ENCODE data around the gene NUP205.

DNA sequence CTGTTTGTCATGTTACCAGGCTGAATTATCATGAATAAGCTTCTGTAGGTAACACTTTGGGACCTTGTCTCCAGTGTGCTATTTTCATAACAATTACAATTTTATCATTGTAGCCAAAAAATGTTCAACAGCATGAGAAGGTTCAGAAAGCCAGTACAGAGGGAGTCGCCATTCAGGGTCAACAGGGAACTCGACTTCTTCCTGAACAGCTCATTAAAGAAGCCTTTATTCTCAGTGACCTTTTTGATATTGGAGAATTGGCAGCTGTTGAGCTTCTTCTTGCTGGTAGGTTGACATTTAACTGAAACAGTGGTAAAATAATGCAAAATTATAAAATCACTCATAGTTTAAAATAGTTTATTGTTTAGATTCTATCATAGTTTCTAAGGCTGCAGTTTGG lies 15.8 kb downstream of the NUP205 start:
- TF ChIP-seq POLR2A (IDR thresholded peaks at IDR 0.05) (no peak), CTCF (IDR thresholded peaks at IDR 0.05) (no peak)

Data from suprapubic skin (tissue), 3 donors.